GM19328 (cell line): ENCODE data around the gene RANBP17.

Experiments
- ATAC-seq: cut with Tn5 transposase; IDR thresholded peaks from one replicate; pipeline ENCODE4 v1.9.1; 2021; ENCODE audit warnings: mild to moderate bottlenecking, moderate library complexity; ENCODE audit not compliant: unreplicated experiment

Gene RANBP17

GRCh38 chr5:171226096-171226754 is 364.4 kb downstream of the RANBP17 start:
- no peak for ATAC-seq

DNA sequence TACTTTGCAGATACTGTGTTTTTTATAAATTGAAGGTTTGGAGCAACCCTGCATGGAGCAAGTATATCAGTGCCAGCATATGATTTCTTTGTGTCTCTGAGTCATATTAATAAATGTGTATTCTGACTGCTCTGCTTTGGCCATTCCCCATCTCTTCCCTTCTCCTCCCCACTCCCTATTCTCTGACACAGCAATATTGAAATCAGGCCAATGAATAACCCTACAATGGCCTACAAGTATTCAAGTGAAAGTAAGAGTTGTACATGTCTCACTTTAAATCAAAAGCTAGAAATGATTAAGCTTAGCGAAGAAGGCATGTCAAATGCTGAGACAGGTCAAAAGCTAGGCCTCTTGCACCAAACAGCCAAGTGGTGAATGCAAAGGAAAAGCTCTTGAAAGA is 365.0 kb downstream of the RANBP17 start:
- ATAC-seq: no peak

DNA sequence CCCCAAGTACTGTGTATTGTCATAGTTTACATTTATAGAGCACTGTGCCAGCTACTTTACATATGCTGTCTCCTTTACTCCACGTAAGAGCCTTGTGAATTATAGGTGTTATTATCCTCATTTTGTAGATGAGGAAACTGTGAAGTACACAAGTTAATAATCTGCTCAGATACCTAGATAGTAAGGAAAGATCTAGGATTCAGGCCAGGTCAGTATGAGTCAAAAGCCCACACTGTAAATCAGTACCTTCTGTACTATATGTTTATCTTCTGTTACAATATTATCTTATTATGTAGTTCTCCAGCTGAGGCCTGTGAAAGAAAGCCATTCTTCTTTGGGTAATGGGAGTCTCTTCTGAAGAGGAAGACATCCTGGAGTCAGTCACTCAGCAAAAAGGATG is 374.8 kb downstream of the RANBP17 start:
- ATAC-seq: no peak

- ATAC-seq: no peak
These were observed 380.7 kb downstream of the RANBP17 start for GRCh38 chr5:171242521-171242920.

GRCh38 chr5:171246231-171246630 is 384.4 kb downstream of the RANBP17 start:
- ATAC-seq: no peak

- ATAC-seq: no peak
These were observed 387.6 kb downstream of the RANBP17 start for GRCh38 chr5:171249460-171249859.

DNA sequence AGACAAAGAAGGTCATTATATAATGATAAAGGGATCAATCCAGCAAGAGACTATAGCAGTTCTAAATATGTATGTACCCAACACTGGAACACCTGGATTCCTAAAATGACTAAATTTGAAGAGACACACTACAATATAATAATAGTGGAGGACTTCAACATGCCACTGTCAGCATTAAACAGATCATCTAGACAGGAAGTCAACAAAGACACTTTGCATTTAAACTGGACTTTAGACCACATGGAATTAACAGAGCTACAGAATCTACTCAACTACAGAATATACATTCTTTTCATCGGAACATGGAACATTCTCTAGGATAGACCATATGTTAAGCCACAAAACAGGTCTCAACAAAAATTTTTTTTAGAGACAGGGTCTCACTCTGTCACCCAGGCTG is 388.9 kb downstream of the RANBP17 start:
- no peak for ATAC-seq

DNA sequence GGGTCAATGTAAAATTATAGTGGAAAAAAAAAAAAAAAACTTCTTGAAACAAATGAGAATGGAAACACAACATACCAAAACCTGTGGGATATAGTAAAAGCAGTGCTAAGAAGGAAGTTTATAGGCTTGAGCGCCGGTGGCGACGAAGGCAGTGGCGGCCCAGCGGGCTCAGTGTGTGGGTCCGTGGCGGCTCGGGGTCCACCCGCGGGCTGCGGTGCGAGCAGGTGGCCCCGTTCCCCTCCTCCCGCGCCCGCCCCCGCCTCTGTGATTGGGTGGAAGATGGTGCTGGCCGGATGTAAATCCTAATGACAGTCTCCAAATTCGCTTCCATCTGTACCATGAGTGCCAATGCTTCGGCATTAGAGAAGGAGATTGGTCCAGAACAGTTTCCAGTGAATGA is 389.7 kb downstream of the RANBP17 start:
- ATAC-seq: no peak

- no peak for ATAC-seq
These were observed 390.9 kb downstream of the RANBP17 start for GRCh38 chr5:171252674-171253073.

DNA sequence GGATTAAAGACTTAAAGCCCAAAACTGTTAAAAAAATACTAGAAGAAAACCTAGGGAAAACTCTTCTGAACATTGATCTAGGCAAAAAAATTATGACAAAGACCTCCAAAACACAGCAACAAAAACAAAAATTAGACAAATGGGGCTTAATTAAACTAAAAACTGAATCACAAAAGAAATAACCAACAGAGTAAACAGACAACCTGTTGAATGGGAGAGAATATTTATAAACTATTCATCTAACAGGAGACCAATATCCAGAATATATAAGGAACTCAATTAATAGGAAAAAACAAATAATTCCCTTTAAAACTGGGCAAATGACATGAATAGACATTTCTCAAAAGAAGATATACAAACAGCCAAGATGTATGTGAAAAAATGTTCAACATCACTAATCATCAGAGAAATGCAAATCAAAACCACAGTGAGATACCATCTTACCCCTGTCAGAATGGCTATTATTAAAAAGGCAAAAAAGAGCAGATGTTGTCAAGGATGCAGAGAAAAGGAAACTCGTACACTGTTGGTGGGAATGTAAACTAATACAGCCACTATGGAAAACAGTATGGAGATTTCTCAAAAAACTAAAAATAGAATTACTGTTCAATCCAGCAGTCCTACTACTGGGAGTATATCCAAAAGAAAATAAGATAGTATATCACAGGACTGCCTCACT is 397.1 kb downstream of the RANBP17 start:
- ATAC-seq: no peak

DNA sequence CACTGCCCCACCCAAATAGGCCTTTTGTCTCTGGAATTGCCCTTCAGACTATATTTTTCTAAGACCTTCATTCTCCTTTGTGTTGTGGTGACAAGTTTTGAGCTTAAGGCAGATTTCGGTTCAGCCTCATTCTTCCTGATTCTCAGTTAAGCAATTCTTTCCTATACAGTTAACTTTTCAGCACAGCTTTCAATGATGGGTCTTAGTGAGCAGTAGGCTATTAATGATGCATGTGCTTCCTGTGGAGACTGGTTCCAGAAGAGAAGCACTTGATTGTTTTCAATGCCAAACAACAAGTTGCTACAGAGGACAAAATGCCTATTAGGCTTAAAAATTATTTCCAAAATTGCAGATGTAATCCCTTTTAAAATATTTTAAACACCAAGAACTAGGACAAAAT is 399.5 kb downstream of the RANBP17 start:
- ATAC-seq: no peak

GRCh38 chr5:171261904-171262303 is 400.1 kb downstream of the RANBP17 start:
- no peak for ATAC-seq

DNA sequence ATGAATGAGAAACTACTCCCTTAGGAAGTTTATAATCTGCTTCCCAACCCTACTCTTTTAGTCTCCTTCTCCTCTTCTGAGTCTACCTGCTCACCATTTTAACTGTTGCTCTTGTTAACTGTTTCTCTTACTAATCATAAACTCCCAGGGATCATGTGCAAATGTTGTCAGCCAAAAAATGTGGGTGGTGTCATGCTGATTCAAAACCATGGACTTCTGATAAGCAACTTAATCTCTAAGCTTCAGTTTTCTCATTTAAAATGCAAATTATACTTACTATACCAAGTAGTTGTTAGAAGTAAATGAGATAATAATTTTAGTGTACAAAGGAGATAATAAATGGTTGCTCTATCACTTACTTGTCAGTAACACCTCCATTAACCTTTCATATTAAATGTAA is 401.4 kb downstream of the RANBP17 start:
- no peak for ATAC-seq

DNA sequence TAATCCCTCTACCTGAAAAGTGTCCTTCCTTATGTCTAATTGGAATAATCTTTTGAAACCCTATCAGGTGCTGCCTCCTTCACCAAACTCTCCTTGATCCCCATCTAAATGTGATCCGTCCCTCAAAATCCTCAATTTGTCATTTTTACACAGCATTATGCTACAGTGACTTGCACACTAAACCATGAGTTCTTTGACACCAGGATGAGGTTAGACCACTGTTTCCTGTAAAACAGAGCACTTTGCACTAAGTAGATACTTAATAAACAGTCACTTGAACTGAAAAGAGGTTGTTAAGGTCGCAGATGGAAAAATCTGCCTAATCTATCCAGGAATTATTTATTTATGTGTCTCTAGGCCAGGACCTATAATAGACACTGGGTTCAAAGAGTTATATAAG is 403.0 kb downstream of the RANBP17 start:
- ATAC-seq: no peak

DNA sequence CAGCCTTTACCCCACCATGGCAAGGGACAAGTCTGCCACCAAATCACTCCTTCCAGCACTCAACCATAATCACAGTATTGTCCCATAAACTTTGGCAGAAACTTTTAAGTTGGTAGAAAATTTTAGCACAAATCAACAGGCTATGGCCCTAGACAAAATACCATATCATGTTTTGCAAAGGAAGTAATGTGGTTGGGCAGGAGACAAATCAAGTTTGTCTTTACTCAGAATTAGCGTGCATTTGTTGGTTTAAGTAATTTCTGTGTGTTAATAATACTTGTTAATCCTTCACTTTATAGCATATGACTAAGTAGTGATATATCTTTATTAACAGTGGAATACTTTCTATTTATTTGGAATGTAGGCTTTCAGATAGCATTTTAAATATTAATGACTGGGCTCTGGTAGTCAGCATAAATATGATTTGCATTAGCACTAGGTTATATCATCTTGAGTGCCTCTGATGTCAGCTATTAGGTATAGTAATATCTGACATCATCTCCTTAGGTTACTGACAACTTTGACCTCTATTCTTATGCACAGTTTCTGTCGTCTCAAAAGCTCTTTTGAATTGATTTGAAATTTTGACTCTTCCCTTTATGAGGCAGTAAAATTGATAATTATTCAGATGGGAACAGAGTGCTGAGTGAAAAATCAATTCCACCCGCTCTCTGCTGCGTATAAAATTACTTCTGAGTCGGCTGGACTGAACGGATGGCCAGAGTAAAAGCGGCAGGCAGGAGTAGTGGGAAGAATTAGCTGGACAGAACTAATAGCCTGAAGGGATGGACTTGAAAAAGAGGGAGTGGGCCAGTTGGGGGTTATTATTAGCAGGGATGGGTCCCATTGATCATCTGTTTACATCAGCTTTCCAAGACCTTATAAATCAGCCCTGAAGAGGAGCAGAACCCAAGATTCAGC is 407.1 kb downstream of the RANBP17 start:
- no peak for ATAC-seq

GRCh38 chr5:171269717-171270116 is 407.9 kb downstream of the RANBP17 start:
- no peak for ATAC-seq

- ATAC-seq: no peak
These were observed 408.3 kb downstream of the RANBP17 start for GRCh38 chr5:171270136-171270535.

GRCh38 chr5:171271798-171272197 is 410.0 kb downstream of the RANBP17 start:
- no peak for ATAC-seq

DNA sequence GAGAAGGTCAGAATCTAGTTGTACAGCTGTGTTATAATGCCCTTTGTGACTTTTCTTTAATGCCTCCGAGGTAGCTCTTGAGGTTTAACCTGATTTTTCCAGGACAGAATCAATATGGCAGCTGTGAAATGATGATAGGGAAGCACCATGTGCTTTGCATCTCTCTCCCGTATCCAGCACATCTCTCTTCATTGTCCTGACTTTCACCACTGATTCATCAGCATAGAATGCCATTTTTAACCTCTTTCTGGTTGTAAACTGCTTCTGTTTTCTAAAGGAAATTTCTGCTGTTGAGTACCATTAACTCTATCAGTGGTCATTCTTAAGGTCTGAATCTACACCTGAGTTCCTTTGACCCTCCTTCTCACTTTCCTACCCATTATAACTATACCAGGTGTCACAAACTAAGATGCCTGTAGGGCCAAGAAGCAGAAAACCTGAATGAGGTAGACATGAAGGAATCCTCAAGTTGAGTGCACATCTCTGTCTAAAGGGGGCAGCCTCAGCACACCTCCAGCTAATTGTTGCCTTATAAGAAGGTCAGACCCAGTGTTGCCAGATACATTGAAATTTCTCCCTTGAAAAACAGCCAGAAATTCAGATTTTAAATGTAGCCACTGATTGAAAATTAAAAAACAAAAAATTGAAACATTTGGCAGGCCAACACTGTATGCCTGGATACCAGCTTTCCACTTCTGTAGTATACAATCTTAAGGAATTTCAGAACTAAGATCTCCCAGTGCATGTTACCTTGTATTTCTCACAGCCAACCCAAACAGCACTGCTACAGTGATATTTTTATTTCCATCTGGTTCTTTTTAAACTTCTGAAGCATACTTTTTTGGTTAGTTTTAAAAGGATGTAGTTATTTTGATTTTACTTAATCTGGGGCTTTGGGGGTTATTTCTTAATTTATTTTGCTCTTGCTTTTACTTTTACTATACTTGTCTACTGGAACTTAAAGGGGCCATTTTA is 411.5 kb downstream of the RANBP17 start:
- ATAC-seq: no peak

GRCh38 chr5:171275841-171276544 is 414.2 kb downstream of the RANBP17 start:
- ATAC-seq: no peak
